NCI-H748 (cell line): ENCODE measurements around the gene PLP2.

Experiments
- DNase-seq: peaks from one replicate; lab custom pipeline; 2025; ENCODE audit not compliant: unreplicated experiment; lab: John Stamatoyannopoulos, UW

Gene PLP2

DNA sequence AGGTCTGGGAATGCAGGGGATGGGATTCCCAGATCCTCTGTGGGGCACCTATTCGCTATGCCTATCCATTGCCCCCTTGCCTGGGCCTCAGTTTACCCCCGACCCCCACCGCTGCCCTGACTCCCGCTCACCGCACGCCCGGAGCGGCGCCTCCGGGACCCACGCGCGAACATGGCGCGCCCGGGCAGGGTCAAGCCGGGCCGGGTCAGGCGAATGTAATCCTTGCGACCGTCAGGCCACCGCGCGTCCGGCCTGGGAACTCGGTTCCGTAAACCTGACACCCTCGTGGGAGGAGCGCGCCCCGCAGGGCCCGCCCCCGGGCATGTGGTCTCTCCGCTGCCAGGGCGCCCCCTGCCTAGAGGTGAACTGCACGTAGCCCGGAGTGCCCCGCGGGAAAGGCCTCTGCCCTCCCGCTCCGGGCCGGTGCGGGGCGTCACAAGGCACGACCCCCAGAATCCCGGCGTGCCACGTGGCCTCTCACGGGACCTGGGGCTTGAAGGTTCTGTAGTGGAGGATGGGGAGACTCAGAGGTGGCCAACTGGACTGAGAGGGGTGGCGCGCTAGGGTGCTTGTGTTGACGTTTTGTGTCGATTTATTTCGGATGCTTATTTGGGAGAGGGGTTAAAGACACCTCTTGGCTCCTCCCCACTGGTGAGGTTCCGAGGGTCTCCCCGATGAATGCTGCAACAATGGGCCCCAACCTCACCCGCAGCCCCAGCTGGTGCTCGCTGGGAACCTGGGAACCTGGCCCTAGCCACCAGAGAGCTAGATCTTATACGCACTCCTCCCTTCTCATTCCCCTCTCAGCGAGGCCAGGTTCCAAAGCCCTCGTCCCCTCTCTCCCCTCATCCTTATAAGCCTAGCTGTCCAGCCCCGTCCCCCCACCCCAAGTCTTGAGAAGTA is 14.7 kb downstream of the PLP2 start, which contains the start of gene PRICKLE3:
Gene PRICKLE3 (minus strand): TSS at position 249 of the 903 bp plus-strand sequence. CDS start 76 bp downstream, at position 173.
- peak; percentile 78 for DNase-seq

DNA sequence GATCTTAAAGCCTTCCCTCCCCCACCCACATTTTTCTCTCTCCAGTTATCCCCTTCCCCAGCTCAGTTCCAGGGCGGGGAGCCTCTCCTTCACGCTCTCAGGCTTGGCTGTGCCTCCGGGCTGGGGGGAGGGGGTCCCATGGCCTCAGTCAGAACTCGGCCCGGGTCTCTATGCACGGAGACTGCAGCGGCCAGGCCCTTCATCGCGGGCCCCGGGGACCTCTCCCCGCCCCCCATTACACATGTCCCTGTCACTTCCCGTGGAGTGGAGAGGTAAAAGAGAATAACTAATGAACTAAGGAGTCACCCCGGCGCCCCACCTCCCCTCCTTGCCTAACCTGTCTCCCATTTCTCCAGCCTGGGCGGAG is 15.3 kb downstream of the PLP2 start:
- no peak for DNase-seq

DNA sequence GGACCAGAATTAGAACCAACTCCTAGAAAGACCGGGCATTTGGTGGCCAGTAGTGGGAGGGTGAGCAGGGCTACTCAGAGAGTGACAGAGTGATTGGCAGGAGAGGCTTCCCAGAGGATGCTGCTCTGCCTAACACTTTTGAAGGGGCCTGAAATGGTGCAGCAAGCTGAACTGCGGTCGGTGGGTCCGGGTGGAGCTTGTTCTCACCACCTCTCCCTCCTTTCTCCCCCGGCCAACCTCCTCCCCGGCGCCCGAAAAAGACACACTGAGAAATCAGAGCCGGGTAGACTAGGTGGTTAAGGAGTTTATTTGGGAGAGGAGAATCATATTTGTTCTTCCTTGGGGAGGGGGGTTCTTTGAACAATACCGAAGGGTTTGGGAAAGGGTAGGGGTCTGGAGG is 15.8 kb downstream of the PLP2 start:
- DNase-seq = no peak

DNA sequence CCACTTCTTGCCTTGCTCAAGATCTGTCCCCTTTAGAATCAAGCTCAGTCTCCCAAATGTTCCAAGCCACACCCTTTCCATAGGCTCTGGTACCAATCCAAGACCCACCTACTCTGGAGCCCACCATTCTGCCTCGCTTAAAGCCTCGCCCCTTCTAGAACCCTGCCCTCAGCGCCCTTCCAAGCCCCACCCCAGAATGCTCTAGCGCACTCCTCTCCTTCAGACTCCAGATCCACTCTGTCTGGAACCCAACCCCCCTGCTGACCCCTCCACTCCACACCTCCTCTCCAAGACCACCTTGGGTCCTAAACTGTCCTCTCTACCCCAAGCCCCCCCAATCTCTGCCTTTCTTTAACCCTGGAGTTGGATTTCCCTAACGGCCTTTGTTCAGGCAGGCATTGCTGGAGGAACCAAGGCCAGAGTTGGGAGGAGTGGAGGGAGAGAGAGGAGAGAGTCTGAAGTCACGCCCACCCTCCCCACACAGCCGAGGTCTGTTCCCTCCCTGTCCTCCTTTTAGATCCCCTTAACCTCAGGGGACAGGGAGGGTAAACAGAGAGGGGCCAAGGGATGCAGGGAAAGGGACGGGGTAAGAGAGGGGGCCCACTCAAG is 16.9 kb downstream of the PLP2 start:
- DNase-seq = no peak

DNA sequence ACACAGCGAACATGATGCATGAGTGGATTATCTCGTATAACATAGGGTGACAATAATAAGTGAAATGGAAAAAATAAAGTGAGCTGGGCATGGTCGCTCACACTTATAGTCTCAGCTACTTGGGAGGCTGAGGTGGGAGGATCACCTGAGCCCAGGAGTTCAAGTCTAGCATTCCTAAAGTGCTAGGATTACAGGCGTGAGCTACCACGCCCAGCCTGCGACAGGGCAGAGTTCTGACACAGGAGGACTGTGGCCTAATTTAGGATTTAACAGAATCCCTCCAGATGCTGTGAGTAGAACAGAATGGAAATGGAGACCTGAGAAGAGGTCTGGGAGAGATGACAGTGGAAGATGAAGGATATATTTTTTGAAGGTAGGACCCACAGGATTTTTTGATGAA is 17.9 kb downstream of the PLP2 start:
- no peak for DNase-seq

DNA sequence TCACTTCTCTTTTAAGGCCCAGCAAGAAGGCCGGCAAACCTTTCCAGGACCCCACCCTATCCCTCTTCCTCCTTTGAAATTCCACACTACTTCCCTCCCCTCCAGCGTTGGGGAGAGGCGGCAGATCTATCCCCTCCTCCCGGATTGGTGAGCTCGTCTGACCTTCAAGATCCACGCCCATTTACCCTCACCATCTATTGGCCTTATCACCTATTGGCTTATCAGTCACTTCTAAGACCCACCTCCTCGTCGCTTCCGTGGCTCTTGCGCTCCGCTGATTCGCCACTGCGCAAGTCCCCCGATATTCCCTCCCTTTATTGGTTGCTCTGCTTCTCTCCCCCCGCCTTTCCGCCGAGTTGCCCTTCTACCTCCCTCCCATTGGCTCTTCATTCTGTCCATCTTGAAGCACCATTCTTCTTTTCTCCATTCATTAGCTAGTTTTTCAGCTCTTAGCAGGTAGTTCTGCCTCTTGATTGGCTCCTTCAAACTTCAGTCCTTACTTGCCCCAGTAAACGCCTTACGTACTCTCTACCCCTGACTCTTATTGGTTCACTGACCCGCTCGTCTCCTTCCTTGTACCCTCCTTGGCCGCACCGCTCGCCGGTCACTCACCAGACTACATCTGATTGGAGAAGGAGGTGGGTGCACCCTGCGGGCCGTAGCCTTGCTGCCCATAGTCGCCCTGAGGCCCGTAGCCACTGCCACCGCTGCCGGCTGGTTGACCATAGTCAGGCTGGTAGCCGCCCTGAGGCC is 19.3 kb downstream of the PLP2 start:
- peak; percentile 100 for DNase-seq

DNA sequence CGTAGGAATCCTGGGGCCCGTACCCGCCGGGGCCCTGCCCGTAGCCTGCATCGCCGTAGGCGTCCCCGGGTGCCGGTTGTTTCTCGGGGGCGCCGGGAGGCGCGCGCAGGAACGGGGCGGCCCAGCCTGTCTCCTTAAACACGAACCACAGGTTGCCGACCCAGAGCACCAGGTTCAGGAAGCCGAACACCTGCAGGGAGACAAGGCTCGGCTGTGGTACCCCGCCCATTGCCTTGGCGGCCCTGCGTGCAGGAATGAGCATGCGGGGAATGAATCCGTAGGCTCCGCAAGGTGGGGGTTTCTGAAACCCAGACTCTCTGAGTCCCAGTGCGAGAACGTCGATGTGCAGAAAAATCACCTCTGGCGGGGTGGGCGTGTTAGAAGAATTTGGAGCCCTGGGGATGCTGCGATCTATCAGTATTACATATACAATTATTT is 19.9 kb downstream of the PLP2 start:
- DNase-seq = peak; percentile 68

DNA sequence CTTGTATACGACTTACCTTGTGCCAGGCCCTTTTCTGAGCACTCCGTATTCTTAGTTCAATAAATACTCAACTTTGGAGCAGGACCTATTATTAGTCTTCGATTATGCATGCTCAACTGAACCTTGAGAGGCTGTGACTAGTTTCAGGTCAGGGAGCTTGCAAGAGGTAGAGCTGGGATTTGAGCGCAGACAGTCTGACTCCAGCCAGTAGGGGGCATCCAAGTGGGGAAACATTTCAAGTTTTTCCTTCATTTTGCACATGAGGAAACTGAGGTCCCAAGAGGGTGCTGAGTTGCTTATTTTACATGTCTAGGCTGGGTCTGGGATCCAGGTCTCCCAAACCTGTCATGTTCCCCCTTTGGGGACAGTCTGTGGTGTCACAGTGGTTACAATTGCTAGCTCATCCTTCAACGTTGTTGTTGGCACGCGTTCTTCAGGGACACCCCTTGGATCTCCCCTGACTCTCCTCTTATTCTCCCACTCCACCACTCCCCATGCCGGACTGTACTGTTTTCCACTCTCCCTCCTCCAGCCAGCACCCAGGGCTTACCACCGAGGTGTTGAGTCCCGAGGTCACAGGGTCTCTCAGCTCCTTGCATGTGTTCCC is 21.1 kb downstream of the PLP2 start:
- DNase-seq = peak; percentile 28

DNA sequence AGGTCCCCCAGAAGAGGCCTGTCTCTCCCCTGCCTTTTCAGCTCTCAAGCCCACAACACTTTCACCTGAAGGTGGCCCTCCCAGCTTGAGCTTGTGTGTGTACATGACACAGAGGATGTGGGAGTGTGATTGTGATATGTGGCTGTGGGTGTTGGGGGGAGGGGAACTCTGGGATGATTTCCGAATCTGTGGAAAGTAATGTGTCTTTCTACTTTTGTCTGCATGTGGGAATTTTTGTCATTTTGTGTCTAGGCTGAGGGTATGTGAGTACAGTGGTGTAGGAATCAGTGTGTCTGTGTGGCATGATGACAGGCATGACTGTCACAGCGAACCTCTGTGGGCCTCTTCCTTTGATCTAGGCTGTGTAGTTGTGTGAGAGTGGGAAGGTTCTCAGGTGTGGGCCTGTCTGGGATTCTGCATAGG is 21.9 kb downstream of the PLP2 start:
- no peak for DNase-seq

DNA sequence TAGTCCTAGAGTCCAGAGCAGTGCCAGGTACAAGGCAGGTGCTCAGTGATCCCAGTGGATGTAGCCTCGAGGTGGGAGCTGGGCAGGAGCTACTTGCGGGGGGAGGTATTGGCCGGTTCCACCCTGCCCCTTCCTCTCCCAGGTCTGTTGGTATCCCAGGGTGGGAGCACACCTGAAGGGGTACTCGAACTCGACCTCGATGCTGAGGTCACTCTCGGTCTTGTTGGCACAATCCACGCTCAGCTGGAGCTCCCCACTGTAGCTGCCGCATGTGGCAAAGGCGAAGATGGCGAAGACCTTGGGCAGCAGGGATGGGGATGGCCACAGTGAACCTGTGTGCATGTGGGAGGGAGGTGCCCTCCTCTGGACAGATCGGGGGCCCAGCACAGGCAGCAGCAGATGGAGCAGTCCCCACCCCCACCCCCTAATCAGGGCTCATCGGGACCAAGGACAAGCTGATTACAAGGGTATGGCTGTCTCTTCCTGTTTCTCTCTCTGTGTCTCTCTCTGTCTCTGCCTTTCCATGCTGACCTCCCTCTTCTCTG is 25.9 kb downstream of the PLP2 start:
- no peak for DNase-seq

DNA sequence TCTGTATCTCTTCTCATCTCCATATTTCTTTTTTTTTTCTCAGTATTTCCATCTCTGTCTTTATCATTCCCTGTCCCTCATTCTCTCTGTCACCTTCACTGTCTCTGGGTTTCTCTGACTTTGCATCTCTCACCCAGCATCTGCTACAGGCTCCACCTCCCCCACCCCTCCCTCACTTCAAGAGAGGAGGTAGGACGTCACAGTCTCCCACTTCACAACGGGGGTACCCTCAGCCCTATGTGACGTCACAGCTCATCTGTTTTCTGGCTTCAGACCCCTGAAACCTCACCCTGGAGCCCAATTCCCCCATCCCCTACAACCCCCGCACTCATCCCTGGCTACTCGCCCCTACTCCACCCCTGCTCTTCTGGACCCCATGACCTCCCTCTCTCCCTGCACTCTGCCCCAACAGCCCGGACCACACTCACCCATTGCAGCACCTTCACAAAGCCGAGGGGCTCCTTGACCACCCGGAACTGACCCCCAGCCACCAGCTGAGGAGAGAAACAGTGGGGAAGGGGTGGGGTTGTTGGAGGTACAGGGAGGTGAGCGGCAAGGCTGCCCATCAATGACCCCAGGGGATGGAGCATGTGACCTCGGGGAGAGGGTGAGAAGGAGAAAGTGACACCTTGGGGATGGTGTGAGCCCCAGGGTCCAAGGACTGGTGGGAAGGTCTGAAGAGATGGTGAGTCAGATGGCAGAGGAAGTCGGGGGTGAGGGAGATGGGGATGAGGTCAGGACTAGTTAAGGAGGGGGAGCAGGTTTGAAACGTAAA is 27.0 kb downstream of the PLP2 start:
- no peak for DNase-seq

DNA sequence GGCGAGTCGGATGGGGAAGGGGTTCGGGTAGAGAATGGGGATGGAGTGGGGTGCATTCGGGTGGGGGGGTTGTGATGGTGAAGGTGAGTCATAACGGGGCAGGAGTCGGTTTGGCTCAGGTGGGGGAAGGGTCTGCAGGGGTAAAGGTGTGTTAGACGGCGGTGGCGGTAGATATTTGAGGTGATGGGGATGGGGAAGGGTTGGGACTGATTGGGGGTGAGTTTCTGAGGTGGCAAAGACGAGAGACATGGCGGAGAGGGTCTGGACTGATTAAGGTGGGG is 27.6 kb downstream of the PLP2 start:
- no peak for DNase-seq

DNA sequence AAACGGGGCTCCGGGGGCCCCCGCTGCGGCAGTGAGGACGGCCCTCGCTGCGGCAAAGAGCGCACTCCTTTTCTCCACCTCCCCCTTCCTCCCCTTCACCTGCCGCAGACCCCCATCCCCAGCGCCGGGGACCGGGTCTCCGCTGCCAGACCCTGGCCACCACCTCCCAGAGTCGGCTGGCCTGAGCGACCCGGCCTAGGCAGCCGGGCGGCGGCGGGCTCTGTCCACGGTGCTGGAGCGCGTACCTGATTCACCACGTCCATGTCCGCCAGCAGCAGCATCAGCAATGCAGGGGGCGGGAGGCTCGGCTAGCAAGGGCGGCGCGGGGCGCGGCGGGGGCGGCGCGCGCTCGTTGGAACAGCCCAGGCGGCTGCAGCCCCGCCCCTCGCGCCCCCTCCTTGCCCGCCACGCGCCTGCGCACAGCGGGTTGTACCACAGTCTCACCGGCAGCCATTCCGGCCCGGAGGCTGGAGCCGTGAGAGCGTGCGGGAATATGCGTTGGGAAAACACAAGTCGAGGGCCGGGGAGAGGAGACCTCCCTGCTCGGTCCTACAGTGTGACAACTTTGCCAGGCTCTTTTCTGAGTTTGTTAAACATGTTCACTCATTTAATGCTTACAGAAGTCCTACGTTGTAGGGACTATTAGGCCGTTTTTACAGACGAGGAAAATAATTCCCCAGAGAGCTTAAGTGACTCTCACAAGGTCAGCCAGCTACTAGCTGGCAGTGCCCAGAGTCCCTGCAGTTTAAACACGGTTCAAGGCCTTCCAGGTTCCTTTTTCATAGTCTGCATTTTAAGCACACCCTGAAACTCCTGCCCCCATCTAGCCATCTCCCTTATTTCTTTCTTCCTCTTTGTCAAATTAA is 28.4 kb downstream of the PLP2 start, which contains the start of gene SYP:
Gene SYP (minus strand): TSS at position 288 of the 866 bp plus-strand sequence. CDS start 7 bp downstream, at position 281.
- DNase-seq = peak; percentile 86

DNA sequence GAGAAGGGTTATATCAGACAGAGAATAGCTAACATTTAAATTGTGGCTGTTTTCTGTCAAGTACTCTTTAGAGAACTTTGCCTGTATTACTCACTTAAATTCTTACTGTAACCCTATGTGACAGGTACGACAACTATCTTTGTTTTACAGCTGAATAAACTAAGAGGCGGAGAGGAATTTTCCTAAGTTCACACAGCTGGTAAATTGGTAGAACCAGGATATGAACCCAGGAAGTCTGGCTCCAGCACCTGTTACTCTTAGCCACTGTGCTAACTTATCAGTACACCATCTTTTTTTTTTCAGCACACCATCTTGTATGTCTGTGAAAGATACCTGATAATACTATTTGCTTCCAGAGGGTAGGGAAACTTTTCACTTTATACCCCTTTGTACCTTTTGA is 30.3 kb downstream of the PLP2 start:
- DNase-seq = no peak

DNA sequence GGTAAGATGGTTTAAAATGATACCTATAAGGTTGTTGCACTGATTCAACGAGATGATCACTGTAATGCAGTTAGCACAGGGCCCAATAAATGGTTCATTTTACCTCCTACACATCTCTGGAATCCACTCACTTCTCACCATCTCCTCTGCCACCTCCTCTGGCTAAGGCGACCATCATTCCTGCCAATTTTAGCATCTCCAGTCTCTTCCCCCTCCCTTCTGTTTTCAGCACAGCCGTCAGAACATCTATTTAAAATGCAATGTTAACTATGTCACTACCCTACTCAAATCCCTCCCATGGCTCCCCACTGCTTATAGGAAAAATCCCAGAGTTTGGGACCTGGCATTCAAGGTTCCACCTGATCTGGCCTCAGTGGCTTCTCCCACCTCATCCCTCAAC is 31.8 kb downstream of the PLP2 start:
- DNase-seq = no peak

DNA sequence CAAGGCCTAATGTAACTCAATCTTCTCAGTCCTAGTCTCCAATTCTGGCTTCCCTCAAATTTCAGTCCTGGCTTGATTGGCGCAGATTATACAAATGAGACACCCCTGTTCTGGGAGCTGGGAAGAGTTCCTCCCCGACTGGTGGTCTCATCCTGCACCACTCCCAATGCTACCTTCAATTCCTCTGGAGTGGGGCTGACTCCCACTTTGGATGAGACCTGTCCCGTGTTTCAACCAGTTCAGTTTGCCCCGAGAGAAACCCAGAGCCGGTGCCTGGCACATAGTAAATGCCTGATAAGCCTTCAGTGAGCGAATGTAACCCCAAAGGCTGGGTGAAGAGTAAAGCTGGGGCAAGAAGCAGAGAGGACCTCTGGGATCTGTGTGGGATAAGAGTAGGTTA is 32.3 kb downstream of the PLP2 start:
- no peak for DNase-seq

DNA sequence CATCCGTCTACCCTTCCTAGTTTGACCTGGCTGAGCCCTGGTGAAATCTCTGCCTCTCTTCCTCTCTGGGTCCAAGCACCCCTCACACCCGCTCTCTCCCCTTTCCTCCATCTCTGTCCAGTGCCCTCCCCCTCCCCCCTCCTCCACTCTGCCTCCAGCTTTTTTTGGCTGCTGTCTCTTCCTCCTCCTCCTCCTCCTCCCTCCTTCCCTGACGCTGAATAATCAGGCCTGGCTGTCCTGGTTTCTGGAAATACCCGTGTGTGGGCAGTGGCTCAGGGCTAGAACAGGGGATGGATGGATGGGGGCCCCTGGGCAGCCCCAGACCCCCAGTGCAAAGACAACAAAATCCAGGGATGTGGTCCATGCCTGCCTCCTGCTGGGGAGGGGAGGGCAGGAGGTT is 33.0 kb downstream of the PLP2 start:
- no peak for DNase-seq

DNA sequence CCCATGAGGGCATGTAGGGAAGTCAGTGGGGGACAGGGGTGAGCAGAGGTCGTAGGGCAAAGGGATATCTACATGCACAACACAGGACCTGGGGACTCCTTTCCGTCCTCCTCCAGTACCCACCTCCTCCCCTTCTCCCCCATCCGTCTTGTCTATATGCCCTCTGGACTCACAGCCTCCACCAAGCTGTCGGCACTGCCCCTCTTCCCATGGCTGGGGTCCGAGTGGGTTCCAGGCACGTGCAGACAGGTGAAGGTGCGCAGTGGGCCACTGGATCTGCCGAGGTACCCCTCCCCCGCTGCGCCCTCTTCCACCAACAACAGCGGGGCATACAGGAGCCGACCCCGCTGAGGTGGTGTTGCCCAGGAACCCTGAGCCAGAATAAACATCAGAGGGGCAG is 33.7 kb downstream of the PLP2 start:
- no peak for DNase-seq

DNA sequence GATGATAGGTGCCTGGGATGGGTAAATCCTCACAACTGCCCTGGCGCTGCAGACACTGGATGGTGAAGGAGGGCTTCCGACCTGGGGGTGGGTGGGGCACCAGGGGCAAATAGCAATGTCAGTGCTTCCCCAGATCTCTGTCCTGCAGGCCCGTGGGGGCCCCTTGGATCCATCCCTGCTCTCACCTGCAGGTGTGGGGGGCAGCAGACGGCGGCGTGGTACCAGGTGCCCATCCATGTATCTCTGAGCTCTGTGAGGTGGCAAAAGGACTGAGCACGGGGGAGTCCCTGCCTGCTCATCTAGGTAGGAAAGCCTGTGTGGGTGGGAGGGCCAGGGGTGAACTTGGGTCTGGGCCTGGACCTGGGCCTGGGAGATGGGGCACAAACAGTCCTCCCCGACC is 34.8 kb downstream of the PLP2 start:
- DNase-seq = no peak
